GM18498 (cell line): ENCODE data around the gene GRID1.

Experiments
- ATAC-seq: cut with Tn5 transposase; IDR thresholded peaks from one replicate; pipeline ENCODE4 v1.9.1; 2021; ENCODE audit warnings: mild to moderate bottlenecking, moderate library complexity; ENCODE audit not compliant: unreplicated experiment

Gene GRID1

GRCh38 chr10:86234107-86234506, 132.5 kb downstream of the GRID1 start:
- no peak for ATAC-seq

- ATAC-seq = no peak
Measured at GRCh38 chr10:86233131-86233530, 133.5 kb downstream of the GRID1 start.

GRCh38 chr10:86232644-86233043, 134.0 kb downstream of the GRID1 start:
- no peak for ATAC-seq

- ATAC-seq = no peak
Measured at GRCh38 chr10:86231796-86232560, 134.6 kb downstream of the GRID1 start.

GRCh38 chr10:86230557-86231180, 135.9 kb downstream of the GRID1 start:
- no peak for ATAC-seq

GRCh38 chr10:86229811-86230556, 136.6 kb downstream of the GRID1 start:
- no peak for ATAC-seq

- no peak for ATAC-seq
Measured at GRCh38 chr10:86229376-86229775, 137.2 kb downstream of the GRID1 start.

- ATAC-seq = no peak
Measured at GRCh38 chr10:86227501-86228258, 138.9 kb downstream of the GRID1 start.

- ATAC-seq = no peak
Measured at GRCh38 chr10:86226781-86227201, 139.8 kb downstream of the GRID1 start.

- no peak for ATAC-seq
Measured at GRCh38 chr10:86226016-86226415, 140.6 kb downstream of the GRID1 start.

- ATAC-seq = no peak
Measured at GRCh38 chr10:86225103-86225782, 141.4 kb downstream of the GRID1 start.

- ATAC-seq = no peak
Measured at GRCh38 chr10:86224354-86225102, 142.1 kb downstream of the GRID1 start.

GRCh38 chr10:86223256-86223655, 143.3 kb downstream of the GRID1 start:
- ATAC-seq = no peak

- ATAC-seq = no peak
Measured at GRCh38 chr10:86222687-86223086, 143.9 kb downstream of the GRID1 start.

- ATAC-seq = no peak
Measured at GRCh38 chr10:86222336-86222650, 144.3 kb downstream of the GRID1 start.

- ATAC-seq = no peak
Measured at GRCh38 chr10:86221442-86222335, 144.9 kb downstream of the GRID1 start.

- ATAC-seq = no peak
Measured at GRCh38 chr10:86220626-86221025, 146.0 kb downstream of the GRID1 start.

- ATAC-seq = no peak
Measured at GRCh38 chr10:86219271-86219670, 147.3 kb downstream of the GRID1 start.

GRCh38 chr10:86218842-86219241, 147.8 kb downstream of the GRID1 start:
- no peak for ATAC-seq
